RKO (cell line): ENCODE results near the gene RASEF.
"Not testable (repeated sequence)": the region's sequence is repeated elsewhere in the genome, so short reads cannot be mapped to it uniquely, and the experiment has no call there.

Experiments used
- DNase-seq: peaks from one replicate; pipeline ENCODE4 v3.0.0-alpha.2; 2016; ENCODE audit warnings: low spot score

RASEF gene

DNA sequence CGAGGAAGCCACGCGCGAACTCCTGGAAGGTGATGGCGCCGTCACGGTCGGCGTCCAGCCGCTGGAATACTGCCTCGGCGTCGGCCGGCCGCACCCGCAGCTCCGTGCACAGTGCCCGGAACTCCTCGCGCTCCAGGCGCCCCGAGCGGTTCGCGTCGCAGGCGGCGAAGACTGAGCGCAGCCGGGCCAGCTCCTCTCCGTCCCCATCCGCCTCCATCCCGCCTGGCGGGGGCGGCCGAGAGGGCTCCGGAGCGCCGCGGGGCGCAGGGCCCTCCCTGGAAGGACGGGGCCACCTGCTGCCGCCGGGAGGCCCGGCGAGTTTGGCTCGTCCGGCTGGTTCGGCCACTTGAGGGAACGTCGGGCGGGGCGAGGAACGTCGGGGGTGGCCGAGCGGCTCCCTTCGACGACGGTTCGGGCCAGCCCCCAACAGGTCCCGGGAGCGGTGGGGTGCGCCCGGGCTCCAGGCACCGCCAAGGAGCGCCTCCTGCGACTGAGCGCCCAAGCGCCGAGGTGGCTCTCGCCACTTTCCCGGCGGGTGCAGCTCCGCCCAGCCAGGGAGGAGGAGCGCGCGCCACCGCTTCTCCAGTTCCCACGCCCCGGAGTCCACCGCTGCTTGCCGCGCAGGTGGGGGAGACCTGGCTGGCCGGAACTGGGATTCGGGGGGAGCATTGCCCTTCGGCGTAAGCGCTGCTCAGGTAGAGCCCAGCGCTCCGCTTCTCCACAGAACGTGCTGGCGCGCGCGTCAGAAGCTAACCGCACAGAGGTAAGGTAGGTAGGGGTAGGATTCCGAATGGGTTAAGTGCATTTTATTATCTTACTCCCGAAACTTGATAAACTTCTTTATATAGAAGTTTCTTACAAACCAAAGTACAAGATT lies at the start of gene RASEF:
Gene RASEF (minus strand): TSS at position 492 of the 877 bp plus-strand sequence. CDS start 275 bp downstream, at position 217.
- no peak for DNase-seq

DNA sequence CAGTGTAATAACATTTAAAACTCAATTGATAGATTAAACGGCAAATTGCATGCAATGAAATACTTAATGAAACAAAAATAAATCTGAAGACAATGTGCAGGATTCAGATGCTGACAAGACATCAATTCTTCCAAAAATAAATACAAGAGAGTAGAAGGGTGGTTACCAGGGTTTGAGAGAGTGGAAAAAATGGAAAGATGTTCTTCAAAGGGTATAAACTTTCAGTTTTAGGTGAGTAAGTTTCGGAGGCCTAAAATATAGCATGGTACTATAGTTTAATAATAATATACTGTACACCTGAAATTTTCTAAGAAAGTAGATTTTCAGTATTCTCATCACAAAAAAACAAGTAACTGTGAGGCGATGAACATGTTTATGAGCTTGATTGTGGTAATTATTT lies 48.2 kb upstream of the RASEF start:
- no peak for DNase-seq

DNA sequence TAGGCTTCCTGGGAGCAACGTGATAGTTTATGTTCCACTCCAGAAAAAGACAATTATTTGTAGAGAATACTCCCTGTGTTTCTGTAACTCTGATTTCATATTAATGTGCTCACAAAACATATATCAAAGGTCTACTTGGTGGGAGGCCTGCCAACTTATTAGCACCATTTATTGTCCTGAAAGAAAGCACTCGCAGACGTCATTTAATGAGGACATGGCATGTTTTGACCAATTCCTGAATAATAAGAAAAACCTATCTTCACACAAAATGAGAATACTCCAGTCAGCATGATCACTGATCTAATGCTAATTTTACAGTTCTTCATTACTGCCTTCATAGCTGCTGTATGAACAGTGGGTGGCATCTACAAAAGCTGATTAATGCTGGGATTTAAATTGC lies 46.4 kb upstream of the RASEF start:
- no peak for DNase-seq

DNA sequence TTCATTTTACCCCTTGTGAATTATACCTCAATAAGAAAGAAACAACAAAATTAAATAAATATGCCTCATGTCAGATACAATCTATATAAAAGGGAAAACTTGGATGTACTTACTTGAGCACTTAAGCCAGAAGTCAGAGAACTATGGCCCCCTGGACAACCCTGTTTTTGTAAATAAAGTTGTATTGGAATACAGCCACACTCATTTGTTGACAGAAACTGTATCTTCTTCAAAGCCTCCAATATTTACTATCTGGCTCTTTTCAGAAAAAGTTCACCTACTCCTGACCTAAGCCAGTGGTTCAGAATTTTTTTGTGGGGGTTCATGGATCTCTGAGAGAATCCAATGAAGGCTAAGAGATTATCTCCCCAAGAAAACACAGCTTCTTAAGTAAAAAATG lies 45.3 kb upstream of the RASEF start:
- DNase-seq, result no peak

DNA sequence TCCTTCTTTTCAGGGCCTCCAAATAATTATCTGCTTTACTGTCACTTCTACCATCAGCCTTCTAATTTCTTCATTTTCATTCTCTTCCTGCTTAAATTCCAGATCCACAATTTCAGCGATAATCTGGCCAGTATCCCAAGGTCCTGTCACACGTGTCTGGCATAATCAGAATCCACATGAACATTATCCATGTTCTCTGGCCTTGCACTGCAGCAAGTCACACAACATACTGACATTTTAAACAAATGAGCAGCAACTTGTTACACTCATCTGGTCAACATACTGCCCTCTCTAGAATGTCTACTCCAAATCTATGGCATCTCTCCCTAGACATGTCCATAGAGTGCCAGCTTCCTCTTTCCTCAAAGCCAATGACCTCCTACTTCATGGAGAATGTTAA lies 43.8 kb upstream of the RASEF start:
- no peak for DNase-seq

DNA sequence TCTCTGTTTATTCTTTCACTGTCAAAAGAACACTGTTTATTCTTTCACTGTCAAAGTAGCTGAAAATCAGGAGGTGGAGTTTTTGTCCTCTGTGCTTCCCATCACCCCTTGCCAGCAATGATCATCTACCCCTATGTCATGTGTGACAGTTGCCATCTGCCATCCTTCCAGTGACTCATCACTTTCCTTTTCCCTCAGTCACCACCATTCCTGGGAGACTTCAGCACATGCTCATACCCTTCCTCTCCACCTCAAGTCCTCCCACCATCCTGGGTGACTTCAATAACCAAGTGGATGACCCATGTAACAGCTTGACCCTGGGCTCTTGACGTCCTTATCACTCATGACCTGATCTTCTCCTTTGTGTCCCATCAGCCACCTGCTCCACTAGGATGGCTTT lies 43.3 kb upstream of the RASEF start:
- DNase-seq, result no peak

DNA sequence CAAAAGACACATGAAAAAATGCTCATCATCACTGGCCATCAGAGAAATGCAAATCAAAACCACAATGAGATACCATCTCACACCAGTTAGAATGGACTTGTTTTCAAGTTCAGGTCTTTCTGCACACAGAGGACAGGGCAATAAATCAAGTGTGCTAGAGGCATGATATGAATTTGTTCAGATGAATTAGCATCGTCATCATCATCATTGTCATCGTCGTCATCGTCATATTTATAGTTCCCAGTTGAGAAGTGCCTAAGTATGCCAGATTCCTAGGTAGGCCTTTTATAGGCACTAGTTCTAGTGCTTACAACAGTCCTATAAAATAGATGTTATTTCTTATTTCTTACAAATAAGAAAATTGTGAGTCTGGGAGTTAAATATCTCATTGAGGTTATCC lies 34.7 kb upstream of the RASEF start:
- no peak for DNase-seq

DNA sequence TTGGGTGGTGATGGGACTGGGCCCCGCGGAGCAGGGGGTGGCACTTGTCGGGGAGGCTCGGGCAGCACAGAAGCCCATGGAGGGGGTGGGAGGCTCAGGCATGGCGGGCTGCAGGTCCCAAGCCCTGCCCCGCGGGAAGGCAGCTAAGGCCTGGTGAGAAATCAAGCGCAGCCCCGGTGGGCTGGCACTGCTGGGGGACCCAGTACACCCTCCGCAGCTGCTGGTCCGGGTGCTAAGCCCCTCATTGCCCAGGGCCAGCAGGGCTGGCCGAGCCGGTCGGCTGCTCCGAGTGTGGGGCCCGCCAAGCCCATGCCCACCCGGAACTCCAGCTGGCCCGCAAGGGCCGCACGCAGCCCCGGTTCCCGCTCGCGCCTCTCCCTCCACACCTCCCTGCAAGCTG lies 30.4 kb upstream of the RASEF start:
- not testable (repeated sequence) for DNase-seq

DNA sequence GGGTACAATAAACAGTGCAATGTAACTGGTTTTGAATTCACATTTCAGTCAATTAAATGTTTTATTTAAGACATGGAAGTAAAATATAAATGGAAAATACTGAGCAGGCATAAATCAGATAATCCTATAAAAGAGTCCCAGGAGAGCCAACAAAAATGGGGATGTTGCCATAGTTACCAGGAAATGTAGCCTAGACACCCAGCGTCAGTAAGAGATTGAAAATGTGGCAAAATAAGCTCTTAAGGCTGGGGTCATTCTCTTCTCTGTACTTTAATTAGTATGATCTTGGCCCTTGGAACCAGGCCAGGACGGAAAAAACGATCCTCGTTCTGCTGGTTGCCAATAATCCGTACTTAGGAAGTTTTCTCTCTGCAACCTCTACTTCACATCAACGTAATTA lies 18.9 kb upstream of the RASEF start:
- DNase-seq, result no peak

DNA sequence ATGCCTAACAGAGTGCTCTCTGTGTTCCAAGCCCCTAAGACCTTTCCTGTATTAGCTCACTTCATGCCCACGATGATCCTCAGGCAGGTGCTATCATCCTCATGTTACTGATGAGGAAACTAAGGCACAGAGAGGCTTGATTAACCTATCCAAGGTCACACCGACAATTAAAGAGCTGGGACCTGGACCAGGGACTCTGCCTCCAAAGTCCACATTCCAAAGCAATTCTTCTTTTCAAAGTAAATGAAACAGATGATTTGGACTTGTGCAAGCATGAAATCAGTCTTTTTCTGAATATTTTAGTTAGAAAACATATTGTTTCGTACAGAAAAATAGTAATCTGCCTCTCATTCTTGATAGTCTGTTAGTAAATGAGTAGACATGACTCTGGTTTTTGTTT lies 18.1 kb upstream of the RASEF start:
- DNase-seq, result no peak

DNA sequence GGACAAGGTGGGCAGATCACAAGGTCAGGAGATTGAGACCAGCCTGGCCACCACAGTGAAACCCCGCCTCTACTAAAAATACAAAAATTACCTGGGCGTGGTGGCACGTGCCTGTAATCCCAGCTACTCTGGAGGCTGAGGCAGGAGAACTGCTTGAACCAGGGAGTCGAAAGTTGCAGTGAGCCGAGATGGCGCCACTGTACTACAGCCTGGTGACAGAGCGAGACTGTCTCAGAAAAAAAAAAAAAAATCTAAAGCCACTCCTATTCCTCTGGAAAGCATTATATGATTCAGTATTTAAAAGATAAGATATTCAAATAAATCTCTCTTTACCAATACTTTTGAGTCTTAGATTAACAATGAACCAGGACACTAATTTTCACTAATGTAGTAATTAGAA lies 13.0 kb upstream of the RASEF start:
- DNase-seq, result not testable (repeated sequence)

DNA sequence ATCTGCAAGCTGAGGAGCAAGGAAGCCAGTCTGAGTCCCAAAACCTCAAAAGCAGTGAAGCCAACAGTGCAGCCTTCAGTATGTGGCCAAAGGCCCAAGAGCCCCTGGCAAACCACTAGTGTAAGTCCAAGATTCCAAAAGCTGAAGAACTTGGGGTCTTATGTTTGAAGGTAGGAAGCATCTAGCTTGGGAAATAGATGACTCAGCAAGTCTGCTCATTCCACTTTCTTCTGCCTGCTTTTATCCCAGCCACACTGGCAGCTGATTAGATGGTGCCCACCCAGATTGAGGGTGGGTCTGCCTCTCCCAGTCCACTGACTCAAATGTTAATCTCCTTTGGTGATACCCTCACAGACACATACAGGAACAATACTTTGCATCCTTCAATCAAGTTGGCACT lies 9.6 kb upstream of the RASEF start:
- DNase-seq, result not testable (repeated sequence)

DNA sequence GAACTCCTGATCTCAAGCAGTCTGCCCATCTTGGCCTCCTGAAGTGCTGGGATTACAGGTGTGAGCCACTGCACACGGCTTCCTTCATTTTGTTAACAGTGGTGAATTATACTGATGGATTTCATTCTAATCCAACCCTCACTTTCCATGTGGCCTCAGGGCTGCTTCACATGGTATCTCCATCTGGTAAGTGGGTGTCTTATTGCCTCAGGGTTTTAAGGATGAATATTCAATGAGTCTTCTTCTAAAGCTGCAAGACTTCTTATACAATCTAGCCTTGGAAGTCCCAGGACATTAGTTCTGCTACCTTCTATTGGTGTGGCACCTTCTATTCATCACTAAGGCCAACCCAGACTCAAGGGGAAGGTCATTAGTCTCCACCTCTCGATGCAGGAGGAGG lies 8.7 kb upstream of the RASEF start:
- no peak for DNase-seq

DNA sequence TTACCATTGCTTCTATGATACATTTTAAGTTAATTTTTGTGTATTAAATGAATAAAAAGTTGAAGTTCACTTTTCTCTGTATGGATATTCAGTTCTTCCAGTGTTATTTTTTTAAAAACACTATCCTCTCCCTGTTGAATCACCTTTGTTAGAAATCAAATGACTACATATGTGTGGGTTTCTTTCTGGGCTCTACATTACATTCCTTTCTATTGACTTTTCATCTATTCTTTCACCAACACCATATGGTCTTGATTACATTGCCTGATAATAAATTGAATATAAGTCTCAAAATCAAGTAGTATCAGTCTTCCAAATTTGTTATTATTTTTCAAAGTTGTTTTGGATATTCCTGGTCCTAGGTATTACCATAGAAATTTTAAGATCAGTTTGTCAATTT lies 7.3 kb upstream of the RASEF start:
- DNase-seq, result no peak

DNA sequence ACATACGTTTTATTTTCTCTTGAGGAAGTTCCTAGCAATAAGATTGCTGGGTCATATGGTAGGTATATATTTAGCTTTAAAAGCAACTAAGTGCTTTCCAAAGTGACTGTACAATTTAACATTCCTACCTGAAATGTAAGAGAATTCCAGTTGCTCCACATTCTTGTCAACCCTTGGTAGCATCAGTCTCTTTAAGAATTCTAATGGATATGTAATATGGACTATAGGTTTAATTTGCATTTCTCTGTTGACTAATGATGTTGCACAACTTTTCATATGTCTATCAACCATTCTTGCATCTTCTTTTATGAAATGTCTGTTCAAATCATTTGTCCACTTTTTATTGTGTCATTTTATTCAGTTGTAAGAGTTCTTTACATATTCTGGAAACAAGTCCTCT lies 6.7 kb upstream of the RASEF start:
- no peak for DNase-seq

DNA sequence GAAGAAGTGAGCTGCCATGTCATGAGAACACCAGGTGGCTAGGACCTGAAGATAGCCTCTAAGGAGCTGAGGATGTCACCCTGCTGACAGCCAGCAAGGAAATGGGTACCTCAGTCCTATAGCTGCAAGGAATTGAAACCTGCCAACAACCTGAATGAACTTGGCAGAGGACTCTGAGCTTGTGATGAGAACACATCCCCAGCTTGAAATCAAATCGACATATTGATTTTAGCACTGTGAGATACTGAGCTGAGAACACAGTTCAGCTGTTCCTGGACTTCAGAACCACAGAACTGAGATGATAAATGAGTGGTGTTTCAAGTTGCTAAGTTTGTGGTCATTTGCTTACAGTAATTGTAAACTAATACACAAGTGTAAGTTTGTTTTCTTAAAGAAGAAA lies 5.5 kb upstream of the RASEF start:
- no peak for DNase-seq

DNA sequence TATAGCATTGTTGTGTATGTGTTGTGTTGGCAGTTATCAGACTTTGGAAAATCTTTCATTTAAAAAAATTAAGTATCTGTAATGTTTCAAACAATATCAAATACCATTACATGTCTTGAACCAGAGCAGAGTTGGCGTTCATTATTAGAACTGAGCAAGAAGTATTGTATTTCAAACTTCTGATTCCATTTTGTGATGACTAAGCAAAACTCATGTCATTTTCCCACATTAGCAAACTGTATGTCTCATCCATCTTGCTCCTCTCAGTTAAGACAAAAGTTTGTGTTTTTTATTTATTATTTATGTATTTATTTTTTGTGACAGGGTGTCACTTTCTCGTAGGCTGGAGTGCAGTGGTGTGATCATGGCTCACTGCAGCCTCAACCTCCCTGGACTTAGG lies 4.6 kb upstream of the RASEF start:
- no peak for DNase-seq

DNA sequence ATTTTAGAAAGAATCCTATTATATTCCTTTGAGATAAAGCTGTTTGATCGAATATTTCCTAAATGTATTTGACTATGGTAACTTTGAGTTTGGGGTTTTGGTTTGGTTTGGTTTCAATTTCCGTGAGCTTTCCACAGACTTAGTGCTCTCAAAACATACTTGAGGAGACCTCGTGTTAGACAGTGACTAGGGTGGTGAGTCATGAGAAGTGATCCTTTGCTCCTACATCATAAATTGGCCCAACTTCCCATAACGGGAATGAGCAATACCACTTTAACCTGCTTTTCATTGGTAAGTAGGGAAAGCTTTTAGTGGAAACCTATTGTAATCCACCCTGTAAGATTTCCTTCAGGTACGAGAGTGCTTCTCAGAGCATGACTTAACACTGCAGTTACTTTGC lies 3.8 kb upstream of the RASEF start:
- peak; percentile 49 for DNase-seq

DNA sequence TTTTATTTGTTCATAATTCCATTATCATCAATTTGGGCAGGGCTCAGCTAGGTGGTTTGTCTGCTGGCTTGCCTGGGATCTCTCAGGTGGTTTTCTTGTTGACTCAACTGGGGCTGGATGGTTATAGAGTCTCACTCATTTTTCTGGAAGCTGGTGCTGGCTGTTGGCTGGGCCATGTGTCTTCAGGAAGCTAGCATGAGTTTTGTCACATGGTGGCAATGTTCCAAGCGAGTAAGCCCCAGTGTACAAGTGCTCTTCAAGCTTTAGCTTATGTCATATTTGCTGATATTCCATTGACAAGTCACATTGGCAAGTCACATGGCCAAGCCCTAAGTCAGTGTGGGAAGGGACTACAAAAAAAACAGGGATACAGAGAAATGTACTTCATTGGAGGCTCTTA lies 2.3 kb upstream of the RASEF start:
- DNase-seq, result no peak

DNA sequence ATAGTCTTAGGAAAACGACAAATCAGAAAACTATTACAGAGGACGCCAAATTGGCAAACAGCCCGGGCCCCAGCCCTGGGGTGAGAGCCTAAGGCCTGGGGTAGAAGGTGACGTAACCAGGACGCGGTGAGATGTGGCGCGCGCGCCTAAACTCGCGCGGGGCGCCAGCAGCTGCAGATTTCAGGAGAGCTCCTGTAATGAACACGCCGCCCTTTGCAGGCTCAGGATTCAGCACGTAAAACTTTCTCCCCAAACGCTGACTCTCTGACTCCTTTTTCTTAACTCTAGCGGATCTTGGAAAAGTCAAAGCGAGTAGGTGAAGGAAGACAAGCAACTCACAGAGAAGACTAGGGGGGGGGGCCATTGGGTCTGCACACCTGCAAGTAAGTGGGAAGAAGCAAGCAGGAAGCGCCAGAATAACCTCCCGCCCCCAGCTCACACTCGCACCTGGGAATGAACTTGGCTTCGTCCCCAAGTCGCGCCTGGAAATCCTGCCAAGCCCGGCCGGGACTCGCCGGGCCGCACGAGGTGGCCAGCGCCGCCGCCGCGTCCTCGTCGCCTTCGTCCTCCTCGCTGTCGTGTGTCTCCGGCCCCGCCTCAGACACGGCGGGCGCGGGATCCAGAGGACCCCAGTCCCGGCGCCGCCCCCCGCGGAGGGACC lies 822 bp downstream of the RASEF start:
- DNase-seq, result no peak

DNA sequence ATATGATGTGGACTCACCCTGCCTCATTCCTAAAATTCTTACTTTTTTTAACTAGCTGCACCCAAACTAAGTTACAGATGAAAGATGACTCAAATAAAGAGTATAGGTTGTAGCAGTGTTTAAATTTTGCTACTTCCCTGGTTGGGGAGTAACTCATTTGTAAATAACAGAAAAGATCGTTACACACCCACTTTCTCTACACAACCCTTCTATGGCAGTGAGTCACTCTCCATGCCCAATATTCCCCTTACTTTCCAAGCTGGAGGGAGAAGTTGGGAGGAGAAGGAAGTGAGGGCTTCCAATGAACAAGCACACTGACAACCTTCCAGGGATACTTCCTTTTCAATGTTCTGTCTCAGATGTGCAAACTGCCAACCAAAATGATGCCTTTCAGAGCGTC lies 1.9 kb downstream of the RASEF start:
- DNase-seq, result no peak

DNA sequence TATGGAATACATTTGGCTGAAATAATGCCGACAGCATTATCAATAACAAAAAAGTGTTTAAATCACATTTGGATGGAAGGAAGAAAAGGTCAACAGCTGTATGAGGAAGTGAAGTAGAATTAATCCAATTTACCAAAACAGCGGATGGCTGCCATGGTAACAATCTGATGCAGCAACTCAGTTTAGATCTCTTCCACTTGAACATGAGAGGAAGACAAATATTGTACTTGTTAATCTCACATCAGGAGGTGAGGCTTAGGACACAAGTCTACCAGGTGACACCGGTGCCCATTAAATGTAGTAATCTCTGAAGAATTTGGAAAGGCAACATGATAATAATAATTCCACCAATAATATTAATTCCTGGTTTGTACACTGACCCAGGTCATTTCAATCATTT lies 2.4 kb downstream of the RASEF start:
- DNase-seq, result no peak

DNA sequence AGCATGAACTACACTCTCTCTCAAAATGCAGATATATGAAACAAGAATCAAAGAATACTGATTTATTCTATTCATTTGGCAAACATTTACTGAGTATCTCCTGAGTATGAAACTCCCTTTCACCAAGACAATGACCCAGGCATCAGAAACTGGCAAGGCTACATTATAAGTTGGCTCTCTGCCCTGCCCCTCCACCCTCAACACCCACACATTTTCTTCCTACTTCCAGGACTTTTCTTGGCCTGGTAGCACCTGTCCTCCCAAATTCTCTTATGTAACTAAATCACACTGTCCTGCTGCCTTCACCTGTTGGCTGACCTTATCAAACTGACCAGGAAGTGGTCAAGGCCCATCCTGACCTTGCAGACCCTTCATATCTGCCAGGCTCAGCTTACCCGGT lies 3.5 kb downstream of the RASEF start:
- DNase-seq, result no peak

DNA sequence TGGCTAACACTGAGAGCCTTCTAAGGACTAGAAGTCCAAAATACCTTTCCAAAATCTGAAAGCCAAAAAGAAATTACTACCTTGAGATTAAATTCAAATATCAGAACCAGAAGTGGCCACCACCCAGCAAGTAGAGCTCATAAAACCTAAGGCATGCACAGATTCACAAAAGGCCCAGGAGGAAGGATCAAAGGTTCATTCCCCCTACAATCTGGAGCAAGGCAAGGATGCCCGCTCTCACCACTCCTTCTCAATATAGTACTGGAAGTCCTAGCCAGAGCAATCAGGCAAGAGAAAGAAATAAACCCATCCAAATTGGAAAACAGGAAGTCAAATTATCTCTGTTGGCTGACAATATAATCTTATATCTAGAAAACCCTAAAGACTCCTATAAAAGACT lies 6.0 kb downstream of the RASEF start:
- no peak for DNase-seq
